ENCODE results near the gene NUCKS1. TPM values are rescaled to one million over a fixed set of nuclear protein-coding genes. Genes with fewer than 3 reads are reported as not detected.

NUCKS1 gene
- total and polyA plus RNA-seq, 2 of the 8 experiments (the other 6 are each of a cell fraction or from before 2014, with no cell fraction given): 126 to 461 TPM

GRCh38 chr1:205701891-205702290, 48.1 kb downstream of the NUCKS1 start (continued):
- TF ChIP-seq KDM1A (IDR thresholded peaks at IDR 0.05; ENCODE audit: borderline replicate concordance, low read length) (no peak), ATF2 (IDR thresholded peaks at IDR 0.05; ENCODE audit: low read length) (no peak), CBX5 (IDR thresholded peaks at IDR 0.05; ENCODE audit: low read depth, low read length) (no peak), TEAD4 (IDR thresholded peaks at IDR 0.05; ENCODE audit: low read depth, low read length) (no peak), SIX5 (IDR thresholded peaks at IDR 0.05; ENCODE audit: low read depth, low read length) (no peak)

Data from H1 (cell line).